HepG2 (cell line): ENCODE measurements around the gene UPK1B. TPM values are rescaled to one million over a fixed set of nuclear protein-coding genes. Genes with fewer than 3 reads are reported as not detected.

Source experiments
- ATAC-seq: fragments of 200-7000 bp; cut with Tn5 transposase; 3 replicates; pipeline ENCODE4 v1.9.1; 2020; ENCODE audit warnings: mild to moderate bottlenecking, moderate library complexity
- BruUV-seq: library from RNA; stranded (reverse); fragments of 400-500 nt; replicated peaks from 2 replicates; lab custom pipeline; 2021; lab: Mats Ljungman, UMichigan
- CTCF ChIA-PET: fragments of 300-600 bp; formaldehyde crosslinking; extraction: SDS; loops from one replicate; lab custom pipeline; 2021; ENCODE audit warnings: low total read pairs, inconsistent platforms, low intra/inter-chr PET ratio; lab: Yijun Ruan, JAX
- POLR2A ChIA-PET: fragments of 350-600 bp; sonication (Branson Sonifier 250); formaldehyde crosslinking; loops from one replicate; lab custom pipeline; 2020; ENCODE audit warnings: antibody characterized with exemption, inconsistent platforms; lab: Yijun Ruan, JAX
- DNase-seq: peaks from one replicate; pipeline ENCODE4 v3.0.0-alpha.2; 2015; ENCODE audit warnings: low spot score
- FAIRE-seq: peaks from 3 replicates; lab custom pipeline; 2011; peaks lifted over from hg19 to GRCh38; lab: Jason Lieb, UNC
- H2AFZ ChIP-seq: one replicate; pipeline ENCODE4 v1.6.1; 2011; ENCODE audit warnings: low read length, inconsistent platforms
- H3K27ac ChIP-seq: fragments of 300-600 bp; 3 replicates; pipeline ENCODE4 v1.8.0; 2011; ENCODE audit warnings: mixed run types, mild to moderate bottlenecking, mixed read lengths, low read length, inconsistent platforms; ENCODE audit not compliant: insufficient read depth; ENCODE audit errors: extremely low read length
- H3K27me3 ChIP-seq, 2 experiments: fragments of 200-600 bp in 1 of 2; 2 replicates in 1 of 2; 3 replicates in 1 of 2; pipeline versions ENCODE4 v1.6.0 to v1.8.0; 2011; ENCODE audit warnings: low read length in 2 of 2, mild to moderate bottlenecking in 2 of 2, moderate library complexity in 2 of 2, inconsistent platforms in 1 of 2; ENCODE audit not compliant: insufficient read depth in 2 of 2, control insufficient read depth in 1 of 2
- H3K36me3 ChIP-seq, 2 experiments: fragments of 200-600 bp in 1 of 2; replicated peaks in 1 of 2; 2 replicates in 1 of 2; 3 replicates in 1 of 2; pipeline versions ENCODE4 v1.5.1 to v1.8.0; 2011; ENCODE audit warnings: low read length in 2 of 2, inconsistent platforms in 1 of 2; ENCODE audit not compliant: insufficient read depth in 2 of 2, control insufficient read depth in 1 of 2
- H3K4me1 ChIP-seq: 2 replicates; pipeline ENCODE4 v1.5.1; 2012; ENCODE audit warnings: low read length, inconsistent platforms; ENCODE audit not compliant: insufficient read depth
- H3K4me2 ChIP-seq: 2 replicates; pipeline ENCODE4 v1.6.0; 2011; ENCODE audit warnings: low read depth, low read length, inconsistent platforms
- H3K4me3 ChIP-seq, 3 experiments: fragments of 200-600 bp in 1 of 3; sonication (generic), shearing (Covaris generic) in 1 of 3; replicated peaks in 1 of 3; 2 replicates each; pipeline ENCODE4 v1.5.1; 2011 to 2016; ENCODE audit warnings: low read length in 3 of 3, inconsistent platforms in 2 of 3, low read depth in 2 of 3, mild to moderate bottlenecking in 2 of 3, control low read depth in 1 of 3, mixed read lengths in 1 of 3; ENCODE audit not compliant: insufficient read depth in 1 of 3
- H3K79me2 ChIP-seq: one replicate; pipeline ENCODE4 v1.6.1; 2011; ENCODE audit warnings: low read length, inconsistent platforms; ENCODE audit not compliant: insufficient read depth
- H3K9ac ChIP-seq: 2 replicates; pipeline ENCODE4 v1.6.0; 2011; ENCODE audit warnings: mild to moderate bottlenecking, low read depth, low read length, inconsistent platforms; ENCODE audit not compliant: insufficient read depth
- H3K9me3 ChIP-seq: 2 replicates; pipeline ENCODE4 v1.5.1; 2012; ENCODE audit warnings: mild to moderate bottlenecking, low read length
- H4K20me1 ChIP-seq: 2 replicates; pipeline ENCODE4 v1.6.0; 2011; ENCODE audit warnings: inconsistent platforms, mild to moderate bottlenecking, low read length, moderate library complexity; ENCODE audit not compliant: insufficient read depth
- EHMT2 ChIP-seq: fragments of 200-600 bp; sonication (generic); IDR thresholded peaks from 2 replicates; pipeline ENCODE4 v1.7.0; 2017; ENCODE audit warnings: antibody characterized with exemption, low read depth, low read length, borderline replicate concordance
- MIXL1 ChIP-seq: IDR thresholded peaks from 2 replicates; pipeline ENCODE4 v1.6.1; 2016
- REPIN1 ChIP-seq: sonication (generic); formaldehyde crosslinking; IDR thresholded peaks from 2 replicates; pipeline ENCODE4 v1.8.0; 2022; ENCODE audit warnings: missing genetic modification reagents, low read depth, mild to moderate bottlenecking, borderline replicate concordance
- SALL1 ChIP-seq: sonication (generic); formaldehyde crosslinking; IDR thresholded peaks from 2 replicates; pipeline ENCODE4 v1.8.0; 2022; ENCODE audit warnings: mild to moderate bottlenecking, missing genetic modification reagents
- WGBS: methylation state at CpG from one replicate; pipeline ENCODE4 v1.1.6; 2017; ENCODE audit warnings: low lambda C conversion rate; 5-methylcytosine and 5-hydroxymethylcytosine counted together
- in situ Hi-C: cut with HindIII; loops from 2 replicates; pipeline ENCODE4 v1.10.0; 2017; ENCODE audit warnings: low pct_unique_long_range_greater_than_20kb; ENCODE audit not compliant: extremely low pct_ligation_motif_present
- intact Hi-C: fragments of 100-400 bp; cut with micrococcal nuclease; formaldehyde crosslinking; loops from one replicate; pipeline ENCODE4 v1.10.0; 2022; ENCODE audit not compliant: unreplicated experiment
- polyA plus RNA-seq, 8 experiments: library from polyadenylated mRNA; depleted of rRNA in 3 of 8; stranded (reverse) in 7 of 8; unstranded in 1 of 8; fragments of >200 nt; fragmentation: Illumina TruSeq in 4 of 8; extraction: Trizol in 4 of 8; gene quantifications; 2 replicates each; pipeline versions ENCODE4 v1.2.1 to v1.2.3, GENCODE V29; 2011 to 2016; ENCODE audit warnings: low read depth in 4 of 8, missing spikeins in 1 of 8, mixed read lengths in 1 of 8; ENCODE audit not compliant: insufficient read depth in 1 of 8
- total RNA-seq, 5 experiments: library from RNA; depleted of rRNA; stranded (reverse); fragments of >200 nt; fragmentation: Illumina TruSeq; extraction: Trizol; gene quantifications; 2 replicates each; pipeline ENCODE4 v1.2.3, GENCODE V29; 2016; ENCODE audit warnings: low read depth in 1 of 5
- TF ChIP-seq, protein P1 (sequence below): sonication (generic); formaldehyde crosslinking; IDR thresholded peaks from 2 replicates; pipeline ENCODE4 v1.9.0; 2021; ENCODE audit warnings: mild to moderate bottlenecking, missing genetic modification reagents
- TF ChIP-seq, protein P2 (sequence below): sonication (generic); formaldehyde crosslinking; IDR thresholded peaks from 2 replicates; pipeline ENCODE4 v1.8.1; 2023; ENCODE audit warnings: missing genetic modification reagents, inconsistent platforms, borderline replicate concordance
- TF ChIP-seq, protein P3 (sequence below): sonication (generic); formaldehyde crosslinking; IDR thresholded peaks from 2 replicates; pipeline ENCODE4 v1.5.0; 2020; ENCODE audit warnings: mild to moderate bottlenecking, missing genetic modification reagents
- TF ChIP-seq, protein P4 (sequence below): sonication (generic); formaldehyde crosslinking; IDR thresholded peaks from 2 replicates; pipeline ENCODE4 v1.4.0; 2020; ENCODE audit warnings: low read depth, mild to moderate bottlenecking, missing genetic modification reagents

The UPK1B gene
- total and polyA plus RNA-seq, 2 of the 13 experiments (the other 11 are each of a cell fraction or from before 2014, with no cell fraction given) = not detected

DNA sequence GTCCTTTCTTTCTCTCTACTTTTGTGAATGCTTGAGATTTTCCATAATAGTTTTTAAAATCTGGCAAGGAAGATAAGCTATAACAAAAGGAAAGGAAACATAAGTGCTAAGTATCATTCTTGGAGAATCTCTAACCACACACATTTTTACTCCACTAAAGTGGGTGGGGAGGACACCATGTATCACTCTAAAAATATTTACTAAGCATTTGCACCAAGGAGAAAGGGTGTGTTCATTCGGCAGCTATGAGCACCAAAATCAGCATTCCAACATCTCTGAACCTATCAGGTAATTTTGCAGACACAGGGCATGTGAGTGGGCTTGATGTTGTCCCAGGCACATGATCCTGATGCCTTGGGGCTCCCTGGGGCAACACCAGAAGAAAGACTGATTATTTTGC is 61.8 kb downstream of the UPK1B start (continued):
- TF ChIP-seq, protein P1, sequence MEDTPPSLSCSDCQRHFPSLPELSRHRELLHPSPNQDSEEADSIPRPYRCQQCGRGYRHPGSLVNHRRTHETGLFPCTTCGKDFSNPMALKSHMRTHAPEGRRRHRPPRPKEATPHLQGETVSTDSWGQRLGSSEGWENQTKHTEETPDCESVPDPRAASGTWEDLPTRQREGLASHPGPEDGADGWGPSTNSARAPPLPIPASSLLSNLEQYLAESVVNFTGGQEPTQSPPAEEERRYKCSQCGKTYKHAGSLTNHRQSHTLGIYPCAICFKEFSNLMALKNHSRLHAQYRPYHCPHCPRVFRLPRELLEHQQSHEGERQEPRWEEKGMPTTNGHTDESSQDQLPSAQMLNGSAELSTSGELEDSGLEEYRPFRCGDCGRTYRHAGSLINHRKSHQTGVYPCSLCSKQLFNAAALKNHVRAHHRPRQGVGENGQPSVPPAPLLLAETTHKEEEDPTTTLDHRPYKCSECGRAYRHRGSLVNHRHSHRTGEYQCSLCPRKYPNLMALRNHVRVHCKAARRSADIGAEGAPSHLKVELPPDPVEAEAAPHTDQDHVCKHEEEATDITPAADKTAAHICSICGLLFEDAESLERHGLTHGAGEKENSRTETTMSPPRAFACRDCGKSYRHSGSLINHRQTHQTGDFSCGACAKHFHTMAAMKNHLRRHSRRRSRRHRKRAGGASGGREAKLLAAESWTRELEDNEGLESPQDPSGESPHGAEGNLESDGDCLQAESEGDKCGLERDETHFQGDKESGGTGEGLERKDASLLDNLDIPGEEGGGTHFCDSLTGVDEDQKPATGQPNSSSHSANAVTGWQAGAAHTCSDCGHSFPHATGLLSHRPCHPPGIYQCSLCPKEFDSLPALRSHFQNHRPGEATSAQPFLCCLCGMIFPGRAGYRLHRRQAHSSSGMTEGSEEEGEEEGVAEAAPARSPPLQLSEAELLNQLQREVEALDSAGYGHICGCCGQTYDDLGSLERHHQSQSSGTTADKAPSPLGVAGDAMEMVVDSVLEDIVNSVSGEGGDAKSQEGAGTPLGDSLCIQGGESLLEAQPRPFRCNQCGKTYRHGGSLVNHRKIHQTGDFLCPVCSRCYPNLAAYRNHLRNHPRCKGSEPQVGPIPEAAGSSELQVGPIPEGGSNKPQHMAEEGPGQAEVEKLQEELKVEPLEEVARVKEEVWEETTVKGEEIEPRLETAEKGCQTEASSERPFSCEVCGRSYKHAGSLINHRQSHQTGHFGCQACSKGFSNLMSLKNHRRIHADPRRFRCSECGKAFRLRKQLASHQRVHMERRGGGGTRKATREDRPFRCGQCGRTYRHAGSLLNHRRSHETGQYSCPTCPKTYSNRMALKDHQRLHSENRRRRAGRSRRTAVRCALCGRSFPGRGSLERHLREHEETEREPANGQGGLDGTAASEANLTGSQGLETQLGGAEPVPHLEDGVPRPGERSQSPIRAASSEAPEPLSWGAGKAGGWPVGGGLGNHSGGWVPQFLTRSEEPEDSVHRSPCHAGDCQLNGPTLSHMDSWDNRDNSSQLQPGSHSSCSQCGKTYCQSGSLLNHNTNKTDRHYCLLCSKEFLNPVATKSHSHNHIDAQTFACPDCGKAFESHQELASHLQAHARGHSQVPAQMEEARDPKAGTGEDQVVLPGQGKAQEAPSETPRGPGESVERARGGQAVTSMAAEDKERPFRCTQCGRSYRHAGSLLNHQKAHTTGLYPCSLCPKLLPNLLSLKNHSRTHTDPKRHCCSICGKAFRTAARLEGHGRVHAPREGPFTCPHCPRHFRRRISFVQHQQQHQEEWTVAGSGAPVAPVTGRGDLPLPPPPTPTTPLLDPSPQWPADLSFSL (CRISPR knock-in tag) = no peak
- TF ChIP-seq, protein P2, sequence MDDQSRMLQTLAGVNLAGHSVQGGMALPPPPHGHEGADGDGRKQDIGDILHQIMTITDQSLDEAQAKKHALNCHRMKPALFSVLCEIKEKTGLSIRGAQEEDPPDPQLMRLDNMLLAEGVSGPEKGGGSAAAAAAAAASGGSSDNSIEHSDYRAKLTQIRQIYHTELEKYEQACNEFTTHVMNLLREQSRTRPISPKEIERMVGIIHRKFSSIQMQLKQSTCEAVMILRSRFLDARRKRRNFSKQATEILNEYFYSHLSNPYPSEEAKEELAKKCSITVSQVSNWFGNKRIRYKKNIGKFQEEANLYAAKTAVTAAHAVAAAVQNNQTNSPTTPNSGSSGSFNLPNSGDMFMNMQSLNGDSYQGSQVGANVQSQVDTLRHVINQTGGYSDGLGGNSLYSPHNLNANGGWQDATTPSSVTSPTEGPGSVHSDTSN (CRISPR knock-in tag) = no peak
- TF ChIP-seq EHMT2 = no peak
- TF ChIP-seq MIXL1 (CRISPR knock-in tag) = no peak
- no peak for TF ChIP-seq SALL1 (CRISPR knock-in tag)

DNA sequence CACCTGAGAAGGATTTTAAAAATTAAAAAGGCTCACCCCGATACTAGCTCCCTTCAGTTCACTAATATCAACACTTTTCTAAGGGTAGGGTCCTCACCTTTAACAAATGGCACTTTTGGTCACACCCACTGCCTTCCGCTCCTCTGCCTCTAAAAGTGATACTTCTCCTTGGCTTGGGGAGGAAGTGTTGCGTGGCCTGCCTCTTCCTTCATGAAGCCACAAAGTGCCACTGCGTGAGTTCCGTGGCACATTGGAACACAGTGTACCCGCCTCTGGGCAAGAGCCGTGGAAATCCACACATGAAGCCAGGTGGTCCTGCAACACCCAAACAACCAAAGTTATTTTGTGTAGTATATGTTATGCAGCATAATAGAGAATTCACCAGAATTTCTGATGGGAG is 63.4 kb downstream of the UPK1B start:
- CTCF ChIA-PET = no interaction called here
- in situ Hi-C loops = no loop called here
- Histone ChIP-seq H3K4me2 (no peak overlapping the region), H3K79me2 (peaks cover 19% of the 10 kb centered on the region), H3K9ac (no peak overlapping the region), H4K20me1 (no peaks in the 10 kb centered on the region), H3K27ac (no peak overlapping the region), H3K36me3 (peaks cover 4 to 33% of the 10 kb centered on the region in 2 experiments; a peak in 4 of 5 replicates), H3K4me3 (no peak overlapping the region), H3K9me3 (no peaks in the 10 kb centered on the region), H3K4me1 (peaks cover 25% of the 10 kb centered on the region), H3K27me3 (no peaks in the 10 kb centered on the region)
- intact Hi-C loops = no loop called here
- FAIRE-seq (no peak), ATAC-seq (no peak), DNase-seq (no peak)
- BruUV-seq = no TSS peak
- POLR2A ChIA-PET = no interaction called here
- WGBS = 83% methylated on average over 7 of the region's 7 CpGs
- TF ChIP-seq, protein P3, sequence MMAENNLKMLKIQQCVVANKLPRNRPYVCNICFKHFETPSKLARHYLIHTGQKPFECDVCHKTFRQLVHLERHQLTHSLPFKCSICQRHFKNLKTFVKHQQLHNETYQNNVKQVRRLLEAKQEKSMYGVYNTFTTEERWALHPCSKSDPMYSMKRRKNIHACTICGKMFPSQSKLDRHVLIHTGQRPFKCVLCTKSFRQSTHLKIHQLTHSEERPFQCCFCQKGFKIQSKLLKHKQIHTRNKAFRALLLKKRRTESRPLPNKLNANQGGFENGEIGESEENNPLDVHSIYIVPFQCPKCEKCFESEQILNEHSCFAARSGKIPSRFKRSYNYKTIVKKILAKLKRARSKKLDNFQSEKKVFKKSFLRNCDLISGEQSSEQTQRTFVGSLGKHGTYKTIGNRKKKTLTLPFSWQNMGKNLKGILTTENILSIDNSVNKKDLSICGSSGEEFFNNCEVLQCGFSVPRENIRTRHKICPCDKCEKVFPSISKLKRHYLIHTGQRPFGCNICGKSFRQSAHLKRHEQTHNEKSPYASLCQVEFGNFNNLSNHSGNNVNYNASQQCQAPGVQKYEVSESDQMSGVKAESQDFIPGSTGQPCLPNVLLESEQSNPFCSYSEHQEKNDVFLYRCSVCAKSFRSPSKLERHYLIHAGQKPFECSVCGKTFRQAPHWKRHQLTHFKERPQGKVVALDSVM = no peak
- TF ChIP-seq REPIN1 (CRISPR knock-in tag) = no peak
- TF ChIP-seq, protein P4, sequence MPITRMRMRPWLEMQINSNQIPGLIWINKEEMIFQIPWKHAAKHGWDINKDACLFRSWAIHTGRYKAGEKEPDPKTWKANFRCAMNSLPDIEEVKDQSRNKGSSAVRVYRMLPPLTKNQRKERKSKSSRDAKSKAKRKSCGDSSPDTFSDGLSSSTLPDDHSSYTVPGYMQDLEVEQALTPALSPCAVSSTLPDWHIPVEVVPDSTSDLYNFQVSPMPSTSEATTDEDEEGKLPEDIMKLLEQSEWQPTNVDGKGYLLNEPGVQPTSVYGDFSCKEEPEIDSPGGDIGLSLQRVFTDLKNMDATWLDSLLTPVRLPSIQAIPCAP = no peak
- TF ChIP-seq, all 625 proteins: peak for 0
- H2AFZ ChIP-seq = no peak overlapping the region
